ENCODE results near the gene ZBTB45. TPM values are rescaled to one million over a fixed set of nuclear protein-coding genes. Genes with fewer than 3 reads are reported as not detected.
A peak's percentile ranks its signal among the peaks of the same experiment; 100 is the strongest.

ZBTB45 gene
- total RNA-seq, 2 donors from 2014 or later, result 7.0 to 8.2 TPM

DNA sequence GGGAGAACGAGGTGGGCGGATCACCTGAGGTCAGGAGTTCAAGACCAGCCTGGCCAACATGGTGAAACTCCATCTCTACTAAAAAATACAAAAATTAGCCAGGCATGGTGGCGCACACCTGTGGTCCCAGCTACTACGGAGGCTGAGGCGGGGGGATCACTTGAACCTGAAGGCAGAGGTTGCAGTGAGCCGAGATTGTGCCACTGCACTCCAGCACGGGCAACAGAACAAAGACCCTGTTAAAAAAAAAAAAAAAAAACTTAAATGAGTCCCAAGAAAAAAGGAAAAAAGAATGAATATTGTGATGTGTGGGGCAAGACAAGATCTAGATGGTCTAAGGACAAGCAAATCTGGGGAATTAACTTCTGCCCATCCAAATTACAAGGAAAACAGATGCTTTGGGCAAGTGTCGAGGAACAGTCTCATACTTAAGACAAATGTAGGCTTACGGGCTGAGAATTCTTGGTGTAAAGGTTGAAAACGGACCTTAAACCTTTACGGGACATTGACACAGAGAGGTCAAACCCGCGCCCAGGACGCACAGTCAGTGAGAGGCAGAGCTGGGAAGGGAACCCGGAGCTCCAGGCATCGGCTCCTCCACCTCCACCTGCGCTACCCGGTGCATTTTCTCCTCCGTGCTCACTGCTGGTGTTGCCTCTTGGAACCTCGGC lies 53.4 kb downstream of the ZBTB45 start:
- Mint-ChIP-seq H3K36me3 (ENCODE audit: low read depth) (peaks cover 2% of the 10 kb centered on the region), H3K4me3 (peak overlapping the region; percentile 89), H3K27me3 (no peaks in the 10 kb centered on the region), H3K4me1 (peaks cover 13% of the 10 kb centered on the region), H3K27ac (peak overlapping the region; percentile 88)
- DNase-seq, result no peak
- H3K9me3 ChIP-seq (ENCODE audit: control insufficient read depth, low read length, poor library complexity, severe bottlenecking), result no peaks in the 10 kb centered on the region
- ATAC-seq, result peak; percentile 15

Other genes starting within 250 kb of the ZBTB45 start
- 1 to 10 TPM; 5.6 to 6.6 TPM for gene ZNF8, start 240.9 kb downstream of the ZBTB45 start, total RNA-seq
- gene ERVK3-1, start 214.4 kb downstream of the ZBTB45 start, total RNA-seq, result 100 to 1,000 TPM; 108 to 110 TPM
- gene ZSCAN22, start 192.8 kb downstream of the ZBTB45 start, total RNA-seq, result 1 to 10 TPM; 1.5 to 1.7 TPM
- 10 to 100 TPM; 16.0 to 21.7 TPM for gene A1BG, start 166.3 kb downstream of the ZBTB45 start, total RNA-seq
- gene ZNF497, start 157.1 kb downstream of the ZBTB45 start, total RNA-seq, result 1 to 10 TPM in 1 of 2 donors, under 1 TPM in 1; 0.55 to 1.6 TPM
- 1 to 10 TPM; 1.2 to 1.6 TPM for gene ZNF837, start 138.8 kb downstream of the ZBTB45 start, total RNA-seq
- gene RPS5, start 132.5 kb downstream of the ZBTB45 start, total RNA-seq, result 1,000 to 10,000 TPM; 1,065 to 1,239 TPM
- not detected for gene RNF225, start 124.2 kb downstream of the ZBTB45 start, total RNA-seq
- 1 to 10 TPM; 3.0 to 5.4 TPM for gene ZNF584, start 111.2 kb downstream of the ZBTB45 start, total RNA-seq
- 1 to 10 TPM in 1 of 2 donors, under 1 TPM in 1; 0.76 to 1.7 TPM for gene ZNF132, start 79.7 kb downstream of the ZBTB45 start, total RNA-seq
- gene ZNF324B, start 68.2 kb downstream of the ZBTB45 start, total RNA-seq, result 10 to 100 TPM in 1 of 2 donors, 1 to 10 TPM in 1; 8.6 to 12.6 TPM
- gene ZNF324, start 52.7 kb downstream of the ZBTB45 start, total RNA-seq, result 10 to 100 TPM; 21.0 to 35.2 TPM
- 10 to 100 TPM; 13.9 to 17.3 TPM for gene ZNF446, start 43.5 kb downstream of the ZBTB45 start, total RNA-seq
- gene SLC27A5, start 7.8 kb downstream of the ZBTB45 start, total RNA-seq, result 1 to 10 TPM; 6.6 to 7.7 TPM
- gene TRIM28, start 24.3 kb upstream of the ZBTB45 start, total RNA-seq, result 100 to 1,000 TPM; 427 to 525 TPM
- 10 to 100 TPM; 74.8 to 88.8 TPM for gene CHMP2A, start 35.3 kb upstream of the ZBTB45 start, total RNA-seq
- 10 to 100 TPM; 36.1 to 63.5 TPM for gene UBE2M, start 38.8 kb upstream of the ZBTB45 start, total RNA-seq
- gene MZF1, start 53.5 kb upstream of the ZBTB45 start, total RNA-seq, result 10 to 100 TPM; 29.9 to 34.0 TPM

All from T-helper 17 cell (primary cell).